ENCODE data around the gene MYRIP. TPM values are rescaled to one million over a fixed set of nuclear protein-coding genes. Genes with fewer than 3 reads are reported as not detected.

MYRIP gene
- total and polyA plus RNA-seq, 2 experiments from 2014 or later: 1.5 to 1.8 TPM

GRCh38 chr3:39843440-39843839 lies 34.0 kb downstream of the MYRIP start:
- 0 out of 3 replicates have a peak, but pooled peaks cover 4% of the 10 kb centered on the region for H3K36me3 Mint-ChIP-seq (ENCODE audit: low read depth)
- Histone ChIP-seq H3K36me3 (ENCODE audit: insufficient read depth) (no peaks in the 10 kb centered on the region), H4K20me1 (replicated peaks; ENCODE audit: insufficient read depth) (no peaks in the 10 kb centered on the region), H2AFZ (no peak overlapping the region), H3K27me3 (ENCODE audit: insufficient read depth) (no peaks in the 10 kb centered on the region), H3K4me2 (no peak overlapping the region), H3F3A (replicated peaks; ENCODE audit: low read depth) (no peaks in the 10 kb centered on the region), H3K9me2 (ENCODE audit: insufficient read depth) (peaks cover 5% of the 10 kb centered on the region; the same call in 1 of the 2 replicates), H3K27ac (ENCODE audit: low read depth) (no peak overlapping the region), H3K79me2 (replicated peaks; ENCODE audit: insufficient read depth) (no peaks in the 10 kb centered on the region), H3K4me1 (ENCODE audit: insufficient read depth) (no peaks in the 10 kb centered on the region), H3K4me3 (no peak overlapping the region)
- no peak for TF ChIP-seq POLR2AphosphoS5 (IDR thresholded peaks at IDR 0.05; ENCODE audit: low read depth)
- no peak for TF ChIP-seq STAT1 (IDR thresholded peaks at IDR 0.05; ENCODE audit: unreplicated experiment)
- TF ChIP-seq NANOG (IDR thresholded peaks at IDR 0.05; ENCODE audit: borderline replicate concordance): no peak
- TF ChIP-seq ZNF462 (CRISPR knock-in tag; IDR thresholded peaks at IDR 0.05): no peak
- no peak for TF ChIP-seq JUNB (IDR thresholded peaks at IDR 0.05; ENCODE audit: unreplicated experiment)
- TF ChIP-seq CREB1 (CRISPR knock-in tag; IDR thresholded peaks at IDR 0.05; ENCODE audit: low read depth): no peak
- H3K4me3 Mint-ChIP-seq: no peak overlapping the region
- peaks cover 5% of the 10 kb centered on the region for H3K27me3 Mint-ChIP-seq (ENCODE audit: insufficient read depth, low read depth, poor library complexity)
- no peak overlapping the region for H3K27ac Mint-ChIP-seq
- H3K4me1 Mint-ChIP-seq: peaks cover 5% of the 10 kb centered on the region; the same call in 2 of the 3 replicates
- ATAC-seq: no peak
- H3K9me3 Mint-ChIP-seq: peaks cover 1% of the 10 kb centered on the region; the same call in 2 of the 3 replicates
- DNase-seq (ENCODE audit: low spot score): no peak

GRCh38 chr3:39848365-39848764 lies 39.0 kb downstream of the MYRIP start:
- Histone ChIP-seq H3K36me3 (ENCODE audit: insufficient read depth) (no peaks in the 10 kb centered on the region), H3K9me2 (ENCODE audit: insufficient read depth) (peaks cover 4% of the 10 kb centered on the region; the same call in 1 of the 2 replicates), H3K4me2 (no peak overlapping the region), H3K4me1 (ENCODE audit: insufficient read depth) (no peaks in the 10 kb centered on the region), H3K4me3 (no peak overlapping the region), H4K20me1 (replicated peaks; ENCODE audit: insufficient read depth) (no peaks in the 10 kb centered on the region), H2AFZ (no peak overlapping the region), H3K27me3 (ENCODE audit: insufficient read depth) (no peaks in the 10 kb centered on the region), H3K27ac (ENCODE audit: low read depth) (no peak overlapping the region), H3K79me2 (replicated peaks; ENCODE audit: insufficient read depth) (no peaks in the 10 kb centered on the region), H3F3A (replicated peaks; ENCODE audit: low read depth) (no peaks in the 10 kb centered on the region)
- H3K36me3 Mint-ChIP-seq (ENCODE audit: low read depth): no peaks in the 10 kb centered on the region
- H3K27ac Mint-ChIP-seq: no peak overlapping the region
- no peak overlapping the region for H3K4me3 Mint-ChIP-seq
- no peak for ATAC-seq
- no peaks in the 10 kb centered on the region for H3K9me3 Mint-ChIP-seq
- peaks cover 8% of the 10 kb centered on the region for H3K27me3 Mint-ChIP-seq (ENCODE audit: insufficient read depth, low read depth, poor library complexity)
- no peak for DNase-seq (ENCODE audit: low spot score)
- H3K4me1 Mint-ChIP-seq: peaks cover 5% of the 10 kb centered on the region; the same call in 2 of the 3 replicates
- TF ChIP-seq EZH2phosphoT487 (IDR thresholded peaks at IDR 0.05; ENCODE audit: unreplicated experiment) (no peak), EZH2 (IDR thresholded peaks at IDR 0.05; ENCODE audit: low read depth, unreplicated experiment) (no peak), POLR2AphosphoS5 (IDR thresholded peaks at IDR 0.05; ENCODE audit: low read depth) (no peak), ZNF331 (CRISPR knock-in tag; IDR thresholded peaks at IDR 0.05; ENCODE audit: low read depth) (no peak), ZNF114 (CRISPR knock-in tag; IDR thresholded peaks at IDR 0.05) (no peak), CREB1 (CRISPR knock-in tag; IDR thresholded peaks at IDR 0.05; ENCODE audit: low read depth) (no peak), JUNB (IDR thresholded peaks at IDR 0.05; ENCODE audit: unreplicated experiment) (no peak), ETS1 (IDR thresholded peaks at IDR 0.05) (no peak), STAT1 (IDR thresholded peaks at IDR 0.05; ENCODE audit: unreplicated experiment) (no peak)
- TF ChIP-seq, protein P1, sequence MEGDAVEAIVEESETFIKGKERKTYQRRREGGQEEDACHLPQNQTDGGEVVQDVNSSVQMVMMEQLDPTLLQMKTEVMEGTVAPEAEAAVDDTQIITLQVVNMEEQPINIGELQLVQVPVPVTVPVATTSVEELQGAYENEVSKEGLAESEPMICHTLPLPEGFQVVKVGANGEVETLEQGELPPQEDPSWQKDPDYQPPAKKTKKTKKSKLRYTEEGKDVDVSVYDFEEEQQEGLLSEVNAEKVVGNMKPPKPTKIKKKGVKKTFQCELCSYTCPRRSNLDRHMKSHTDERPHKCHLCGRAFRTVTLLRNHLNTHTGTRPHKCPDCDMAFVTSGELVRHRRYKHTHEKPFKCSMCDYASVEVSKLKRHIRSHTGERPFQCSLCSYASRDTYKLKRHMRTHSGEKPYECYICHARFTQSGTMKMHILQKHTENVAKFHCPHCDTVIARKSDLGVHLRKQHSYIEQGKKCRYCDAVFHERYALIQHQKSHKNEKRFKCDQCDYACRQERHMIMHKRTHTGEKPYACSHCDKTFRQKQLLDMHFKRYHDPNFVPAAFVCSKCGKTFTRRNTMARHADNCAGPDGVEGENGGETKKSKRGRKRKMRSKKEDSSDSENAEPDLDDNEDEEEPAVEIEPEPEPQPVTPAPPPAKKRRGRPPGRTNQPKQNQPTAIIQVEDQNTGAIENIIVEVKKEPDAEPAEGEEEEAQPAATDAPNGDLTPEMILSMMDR (conservative IDR thresholded peaks at IDR 0.05; ENCODE audit: low read depth in 2 of 2): no peak
